Uterus (tissue), 2 donors: ENCODE data around the gene TBC1D1.

ENCODE experiments used
- POLR2A ChIP-seq, 2 donors: fragments of 450-650 bp; IDR thresholded peaks; one replicate each; pipeline ENCODE4 v1.6.1; 2016; ENCODE audit warnings: antibody characterized with exemption in 2 of 2, mild to moderate bottlenecking in 1 of 2, moderate library complexity in 1 of 2
- TF ChIP-seq, protein P1 (sequence below), 4 experiments: fragments of 200-600 bp in 2 of 4; fragments of 450-650 bp in 2 of 4; sonication (generic) in 2 of 4; IDR thresholded peaks; one replicate each; pipeline ENCODE4 v1.5.1; 2016 to 2019; ENCODE audit warnings: antibody characterized with exemption in 4 of 4, mild to moderate bottlenecking in 2 of 4, moderate library complexity in 1 of 4

- TF ChIP-seq, protein P1, sequence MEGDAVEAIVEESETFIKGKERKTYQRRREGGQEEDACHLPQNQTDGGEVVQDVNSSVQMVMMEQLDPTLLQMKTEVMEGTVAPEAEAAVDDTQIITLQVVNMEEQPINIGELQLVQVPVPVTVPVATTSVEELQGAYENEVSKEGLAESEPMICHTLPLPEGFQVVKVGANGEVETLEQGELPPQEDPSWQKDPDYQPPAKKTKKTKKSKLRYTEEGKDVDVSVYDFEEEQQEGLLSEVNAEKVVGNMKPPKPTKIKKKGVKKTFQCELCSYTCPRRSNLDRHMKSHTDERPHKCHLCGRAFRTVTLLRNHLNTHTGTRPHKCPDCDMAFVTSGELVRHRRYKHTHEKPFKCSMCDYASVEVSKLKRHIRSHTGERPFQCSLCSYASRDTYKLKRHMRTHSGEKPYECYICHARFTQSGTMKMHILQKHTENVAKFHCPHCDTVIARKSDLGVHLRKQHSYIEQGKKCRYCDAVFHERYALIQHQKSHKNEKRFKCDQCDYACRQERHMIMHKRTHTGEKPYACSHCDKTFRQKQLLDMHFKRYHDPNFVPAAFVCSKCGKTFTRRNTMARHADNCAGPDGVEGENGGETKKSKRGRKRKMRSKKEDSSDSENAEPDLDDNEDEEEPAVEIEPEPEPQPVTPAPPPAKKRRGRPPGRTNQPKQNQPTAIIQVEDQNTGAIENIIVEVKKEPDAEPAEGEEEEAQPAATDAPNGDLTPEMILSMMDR (IDR thresholded peaks at IDR 0.05), result no peak
- TF ChIP-seq POLR2A (IDR thresholded peaks at IDR 0.05), result no peak
Measured at GRCh38 chr4:37951461-37952352, 60.8 kb downstream of the TBC1D1 start.
